Gastroesophageal sphincter (tissue), 2 donors: Measurements from ENCODE around the gene RUNX2.

Experiments used
- POLR2A ChIP-seq, 2 donors: fragments of 450-650 bp; IDR thresholded peaks; one replicate each; pipeline ENCODE4 v1.6.1; 2017; ENCODE audit warnings: antibody characterized with exemption in 2 of 2, mild to moderate bottlenecking in 2 of 2, moderate library complexity in 1 of 2
- POLR2AphosphoS5 ChIP-seq: sonication (generic); formaldehyde crosslinking; IDR thresholded peaks from one replicate; pipeline ENCODE4 v1.6.1; 2017; ENCODE audit warnings: antibody characterized with exemption

GRCh38 chr6:45297320-45297719, 30.8 kb upstream of the RUNX2 start:
- TF ChIP-seq POLR2AphosphoS5 (no peak), POLR2A (IDR thresholded peaks at IDR 0.05) (no peak)
